Spleen (tissue), 7 donors: Measurements from ENCODE around the gene ATP5PF.

Experiments
- POLR2A ChIP-seq, 3 donors: fragments of 450-650 bp; IDR thresholded peaks; one replicate each; pipeline ENCODE4 v1.5.1; 2017; ENCODE audit warnings: antibody characterized with exemption in 3 of 3, mild to moderate bottlenecking in 1 of 3
- TF ChIP-seq, protein P1 (sequence below), 11 experiments: fragments of 200-600 bp in 7 of 11; fragments of 450-650 bp in 4 of 11; sonication (generic) in 4 of 11; IDR thresholded peaks in 8 of 11; conservative IDR thresholded peaks in 3 of 11; 1 replicate in 7 of 11; 2 replicates in 4 of 11; pipeline versions ENCODE4 v1.4.0 to v1.8.0; 2016 to 2021; ENCODE audit warnings: antibody characterized with exemption in 11 of 11, inconsistent platforms in 4 of 11, mild to moderate bottlenecking in 1 of 11
- donor health status: DM: no; HTN: no; CAD: no; lungs with moderate emphysema.
- donor health status: DM: no; HTN: no; CAD: no.
- donor health status: DM: no; HTN: no; CAD: no.

- TF ChIP-seq, protein P1, sequence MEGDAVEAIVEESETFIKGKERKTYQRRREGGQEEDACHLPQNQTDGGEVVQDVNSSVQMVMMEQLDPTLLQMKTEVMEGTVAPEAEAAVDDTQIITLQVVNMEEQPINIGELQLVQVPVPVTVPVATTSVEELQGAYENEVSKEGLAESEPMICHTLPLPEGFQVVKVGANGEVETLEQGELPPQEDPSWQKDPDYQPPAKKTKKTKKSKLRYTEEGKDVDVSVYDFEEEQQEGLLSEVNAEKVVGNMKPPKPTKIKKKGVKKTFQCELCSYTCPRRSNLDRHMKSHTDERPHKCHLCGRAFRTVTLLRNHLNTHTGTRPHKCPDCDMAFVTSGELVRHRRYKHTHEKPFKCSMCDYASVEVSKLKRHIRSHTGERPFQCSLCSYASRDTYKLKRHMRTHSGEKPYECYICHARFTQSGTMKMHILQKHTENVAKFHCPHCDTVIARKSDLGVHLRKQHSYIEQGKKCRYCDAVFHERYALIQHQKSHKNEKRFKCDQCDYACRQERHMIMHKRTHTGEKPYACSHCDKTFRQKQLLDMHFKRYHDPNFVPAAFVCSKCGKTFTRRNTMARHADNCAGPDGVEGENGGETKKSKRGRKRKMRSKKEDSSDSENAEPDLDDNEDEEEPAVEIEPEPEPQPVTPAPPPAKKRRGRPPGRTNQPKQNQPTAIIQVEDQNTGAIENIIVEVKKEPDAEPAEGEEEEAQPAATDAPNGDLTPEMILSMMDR (IDR thresholded peaks at IDR 0.05 in 8 of 11, conservative IDR thresholded peaks at IDR 0.05 in 3 of 11), result peak in 1 of 11 experiments; percentile 8
- no peak for TF ChIP-seq POLR2A (IDR thresholded peaks at IDR 0.05)
Measured at GRCh38 chr21:25733859-25734653, 648 bp downstream of the ATP5PF start.
